ENCODE data around the gene ADK.

The ADK gene

GRCh38 chr10:74343804-74344203 is 192.8 kb downstream of the ADK start:
- TF ChIP-seq FOXP2 (optimal IDR thresholded peaks at IDR 0.05; ENCODE audit: borderline replicate concordance, extremely low read depth, extremely low read length, insufficient read depth) (no peak), TAF1 (IDR thresholded peaks at IDR 0.05; ENCODE audit: borderline replicate concordance, insufficient read depth, low read length) (no peak), REST (IDR thresholded peaks at IDR 0.05; ENCODE audit: insufficient read depth in 1 of 2, low read depth in 2 of 2, low read length in 2 of 2) (no peak)

DNA sequence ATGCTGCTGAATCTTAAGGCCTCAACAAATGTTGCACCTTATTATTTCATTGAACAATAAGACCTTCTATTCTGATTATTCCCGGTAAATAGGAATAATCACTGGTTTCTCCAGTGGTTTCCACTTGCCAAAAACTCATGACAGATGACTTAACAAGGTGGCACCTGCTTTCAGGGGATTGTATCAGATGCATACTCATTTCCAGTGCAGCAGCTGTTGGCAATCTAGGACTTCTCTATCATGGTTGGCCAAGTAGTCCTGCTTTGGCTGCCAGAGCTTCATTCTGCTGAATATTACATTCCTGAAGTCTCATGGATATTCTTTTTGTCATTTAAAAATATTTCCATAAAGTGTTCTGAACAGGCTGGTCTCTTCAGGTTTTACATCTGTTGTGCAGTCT is 193.3 kb downstream of the ADK start:
- TF ChIP-seq POLR2AphosphoS5 (IDR thresholded peaks at IDR 0.05; ENCODE audit: low read depth, low read length) (no peak), FOXP2 (optimal IDR thresholded peaks at IDR 0.05; ENCODE audit: borderline replicate concordance, extremely low read depth, extremely low read length, insufficient read depth) (no peak), REST (IDR thresholded peaks at IDR 0.05; ENCODE audit: insufficient read depth in 1 of 2, low read depth in 2 of 2, low read length in 2 of 2) (no peak), TAF1 (IDR thresholded peaks at IDR 0.05; ENCODE audit: borderline replicate concordance, insufficient read depth, low read length) (no peak)

- TF ChIP-seq POLR2AphosphoS5 (IDR thresholded peaks at IDR 0.05; ENCODE audit: low read depth, low read length): no peak
- TF ChIP-seq FOXP2 (optimal IDR thresholded peaks at IDR 0.05; ENCODE audit: borderline replicate concordance, extremely low read depth, extremely low read length, insufficient read depth): no peak
- TF ChIP-seq SIN3A (IDR thresholded peaks at IDR 0.05; ENCODE audit: borderline replicate concordance, insufficient read depth, low read length): no peak
- no peak for TF ChIP-seq TAF1 (IDR thresholded peaks at IDR 0.05; ENCODE audit: borderline replicate concordance, insufficient read depth, low read length)
- TF ChIP-seq REST (IDR thresholded peaks at IDR 0.05; ENCODE audit: insufficient read depth in 1 of 2, low read depth in 2 of 2, low read length in 2 of 2): no peak
These were observed 196.5 kb downstream of the ADK start for GRCh38 chr10:74347522-74347921.

GRCh38 chr10:74361678-74362077 is 210.7 kb downstream of the ADK start:
- no peak for TF ChIP-seq SIN3A (IDR thresholded peaks at IDR 0.05; ENCODE audit: borderline replicate concordance, insufficient read depth, low read length)
- TF ChIP-seq POLR2AphosphoS5 (IDR thresholded peaks at IDR 0.05; ENCODE audit: low read depth, low read length): no peak
- TF ChIP-seq TAF1 (IDR thresholded peaks at IDR 0.05; ENCODE audit: borderline replicate concordance, insufficient read depth, low read length): no peak
- TF ChIP-seq REST (IDR thresholded peaks at IDR 0.05; ENCODE audit: insufficient read depth in 1 of 2, low read depth in 2 of 2, low read length in 2 of 2): no peak
- TF ChIP-seq FOXP2 (optimal IDR thresholded peaks at IDR 0.05; ENCODE audit: borderline replicate concordance, extremely low read depth, extremely low read length, insufficient read depth): no peak

GRCh38 chr10:74363727-74364126 is 212.7 kb downstream of the ADK start:
- TF ChIP-seq REST (IDR thresholded peaks at IDR 0.05; ENCODE audit: insufficient read depth in 1 of 2, low read depth in 2 of 2, low read length in 2 of 2): no peak
